Measurements from ENCODE around the gene ZNF276.

ZNF276 gene

DNA sequence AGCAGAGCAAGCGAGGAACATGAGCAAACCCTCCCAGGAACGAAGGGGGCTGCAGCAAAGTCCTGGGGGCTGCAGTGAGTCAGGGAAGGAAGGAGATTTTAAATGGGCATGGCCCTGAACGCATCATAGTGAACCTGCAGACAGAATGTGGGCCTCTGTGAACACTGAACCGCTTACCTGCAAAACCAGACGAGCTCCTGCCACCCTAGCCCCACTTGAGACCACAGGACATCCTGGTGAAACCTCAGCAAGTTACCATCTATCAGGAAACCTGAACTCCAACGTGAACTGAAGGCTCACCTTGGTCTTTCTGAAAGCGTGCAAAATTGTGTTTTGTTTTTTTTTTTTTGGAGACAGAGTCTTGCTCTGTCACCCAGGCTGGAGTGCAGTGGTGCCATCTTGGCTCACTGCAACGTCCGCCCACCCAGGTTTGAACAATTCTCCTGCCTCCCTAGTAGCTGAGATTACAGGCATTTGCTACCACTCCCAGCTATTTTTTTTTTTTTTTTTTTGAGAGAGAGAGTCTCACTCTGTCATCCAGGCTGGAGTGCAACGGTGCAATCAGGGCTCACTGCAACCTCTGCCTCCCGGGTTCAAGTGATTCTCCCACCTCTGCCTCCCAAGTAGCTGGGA lies 64.3 kb downstream of the ZNF276 start:
- DNase-seq (ENCODE audit: low spot score): no peak

DNA sequence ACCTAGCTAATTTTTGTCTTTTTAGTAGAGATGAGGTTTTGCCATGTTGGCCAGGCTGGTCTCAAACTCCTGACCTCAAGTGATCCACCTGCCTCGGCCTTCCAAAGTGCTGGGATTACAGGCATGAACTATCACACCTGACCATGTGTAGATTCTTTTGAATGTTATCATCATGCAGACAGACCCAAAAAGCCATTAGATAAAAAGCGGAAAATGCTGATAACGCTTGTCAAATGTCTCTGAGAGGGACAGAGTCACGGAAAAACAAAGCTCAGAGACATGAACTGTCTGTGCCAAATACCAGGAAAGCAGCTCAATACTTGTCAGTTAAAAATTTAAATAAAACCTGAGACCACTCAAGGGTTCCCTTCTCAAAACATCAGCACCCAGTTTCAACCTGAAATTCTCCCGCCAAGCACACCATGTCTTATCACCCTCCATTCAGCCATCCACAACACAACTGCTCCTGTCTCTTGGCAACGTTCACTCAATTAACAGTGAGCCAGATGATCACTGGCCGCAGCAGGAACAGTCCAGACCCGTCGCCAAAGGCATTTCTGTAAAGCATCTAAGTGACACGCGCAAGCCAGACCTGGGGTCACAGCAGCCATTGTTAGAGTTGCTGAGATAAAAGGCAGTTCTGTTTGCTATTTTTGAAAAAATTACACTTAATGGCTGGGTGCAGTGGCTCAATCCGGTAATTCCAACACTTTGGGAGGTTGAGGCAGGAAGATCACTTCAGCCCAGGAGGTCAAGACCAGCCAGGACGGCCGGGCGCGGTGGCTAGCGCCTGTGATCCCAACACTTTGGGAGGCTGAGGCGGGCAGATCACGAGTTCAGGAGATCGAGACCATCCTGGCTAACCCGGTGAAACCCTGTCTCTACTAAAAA lies 65.4 kb downstream of the ZNF276 start:
- no peak for DNase-seq (ENCODE audit: low spot score)

DNA sequence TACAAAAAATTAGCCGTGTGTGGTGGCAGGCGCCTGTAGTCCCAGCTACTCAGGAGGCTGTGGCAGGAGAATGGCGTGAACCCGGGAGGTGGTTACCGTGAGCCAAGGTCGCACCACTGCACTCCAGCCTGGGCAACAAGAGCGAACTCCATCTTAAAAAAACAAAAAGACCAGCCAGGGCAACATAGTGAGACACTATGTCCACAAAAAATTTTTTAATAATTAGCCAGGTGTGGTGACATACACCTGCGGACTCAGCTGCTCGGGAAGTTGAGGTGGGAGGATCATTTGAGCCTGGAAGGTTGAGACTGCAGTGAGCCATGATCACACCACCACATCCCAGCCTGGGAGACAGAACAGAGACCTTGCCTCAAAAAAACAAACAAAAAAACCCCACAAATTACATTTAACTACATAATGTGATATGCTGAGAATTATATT lies 66.0 kb downstream of the ZNF276 start:
- DNase-seq (ENCODE audit: low spot score): no peak
